Measurements from ENCODE around the gene PDE1A.
"Not testable (repeated sequence)": the region's sequence is repeated elsewhere in the genome, so short reads cannot be mapped to it uniquely, and the experiment has no call there.

The PDE1A gene

DNA sequence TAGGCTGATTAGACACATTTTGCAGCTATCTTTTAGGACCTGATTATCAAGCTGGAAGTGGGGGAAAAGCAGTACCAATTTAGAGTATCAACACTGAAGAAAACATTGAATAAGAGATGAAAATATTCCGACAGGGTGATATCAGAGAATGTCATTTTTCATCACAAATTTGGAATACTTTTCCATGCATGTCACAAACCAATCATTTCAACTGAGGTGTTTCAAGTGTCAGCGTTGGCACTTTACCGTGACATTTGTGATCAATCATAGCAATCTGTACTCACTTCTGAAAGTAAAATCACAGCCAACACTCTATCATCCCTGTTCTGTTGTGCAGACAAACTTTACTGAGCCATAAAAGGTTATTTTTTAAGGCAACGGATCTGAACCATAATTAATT is 75.4 kb downstream of the PDE1A start:
- no peak for DNase-seq

DNA sequence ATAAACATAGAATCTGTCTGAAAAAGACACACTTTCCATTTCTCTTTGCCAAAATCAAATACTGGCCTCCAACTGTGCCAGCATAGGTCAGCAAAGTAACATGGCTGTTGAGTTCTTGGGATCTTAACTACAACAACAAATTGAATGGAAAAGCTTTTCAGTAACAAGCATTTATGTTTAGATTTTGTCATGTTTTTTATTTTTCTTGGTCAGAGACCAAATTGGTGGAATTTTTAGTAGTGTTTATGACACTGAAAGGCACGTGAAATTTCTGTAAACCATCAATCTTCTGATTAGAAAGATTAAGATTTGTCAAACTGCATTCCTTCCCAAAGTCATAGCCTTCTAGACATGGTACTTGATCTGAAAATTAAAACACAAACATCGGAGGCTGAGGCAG is 77.6 kb downstream of the PDE1A start:
- DNase-seq: no peak

DNA sequence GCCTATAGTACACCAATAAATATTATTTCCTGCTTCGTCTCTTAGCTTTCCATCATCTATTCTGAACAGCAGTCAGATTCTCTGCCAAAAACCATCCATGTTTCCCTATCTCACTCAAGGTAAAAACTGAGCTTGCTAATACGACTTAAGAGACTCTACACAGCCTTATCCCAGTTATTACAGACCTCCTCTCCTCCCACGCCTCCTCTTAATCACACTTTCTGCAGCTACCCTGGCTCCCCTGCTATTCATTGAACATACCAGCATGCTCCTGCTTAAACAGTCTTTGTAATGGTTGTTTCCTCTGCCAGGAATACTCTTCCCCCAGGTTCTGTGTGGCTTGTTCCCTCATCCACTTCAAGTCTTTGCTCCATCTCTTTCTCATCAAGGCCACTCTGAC is 81.5 kb downstream of the PDE1A start:
- DNase-seq: no peak

DNA sequence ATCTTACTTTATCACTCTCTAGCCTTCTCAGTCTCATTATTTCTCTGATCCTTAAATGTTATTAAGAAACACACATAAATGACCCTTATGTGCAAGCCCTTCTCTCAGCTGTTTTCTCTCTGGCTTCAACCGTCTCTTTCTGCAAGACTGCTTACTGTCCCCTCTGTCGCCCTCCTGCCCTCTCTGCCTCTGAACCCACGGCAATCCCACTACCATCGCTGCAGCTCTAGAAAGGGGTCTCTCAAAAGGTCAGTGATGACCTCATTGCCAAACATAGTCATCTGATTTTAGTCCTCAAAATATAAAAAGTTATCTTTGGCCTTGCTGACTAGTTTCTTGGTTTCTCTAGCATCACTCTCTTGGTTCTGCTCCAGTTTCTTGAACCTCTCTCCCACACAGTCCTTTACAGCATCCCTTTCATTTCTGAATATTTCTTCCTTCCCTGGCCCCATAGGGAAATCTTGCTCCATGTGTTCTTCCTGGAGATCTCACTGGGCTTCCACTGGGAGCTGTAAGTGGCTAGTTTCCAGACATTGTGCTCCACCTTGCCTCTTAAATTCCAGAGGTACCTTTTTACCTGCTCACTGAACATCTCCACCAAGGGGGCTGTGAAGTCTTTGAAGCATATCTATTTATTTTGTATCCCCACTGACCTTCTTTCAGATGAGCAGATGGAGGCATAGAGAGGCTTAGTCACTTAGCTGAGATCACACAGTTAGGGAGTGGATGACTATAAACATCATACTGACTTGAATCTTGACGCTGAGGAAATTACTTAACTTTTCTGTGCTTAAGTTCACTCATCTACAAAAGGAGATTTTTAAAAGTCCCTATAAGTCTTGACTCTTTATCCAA is 96.2 kb downstream of the PDE1A start:
- no peak for DNase-seq

DNA sequence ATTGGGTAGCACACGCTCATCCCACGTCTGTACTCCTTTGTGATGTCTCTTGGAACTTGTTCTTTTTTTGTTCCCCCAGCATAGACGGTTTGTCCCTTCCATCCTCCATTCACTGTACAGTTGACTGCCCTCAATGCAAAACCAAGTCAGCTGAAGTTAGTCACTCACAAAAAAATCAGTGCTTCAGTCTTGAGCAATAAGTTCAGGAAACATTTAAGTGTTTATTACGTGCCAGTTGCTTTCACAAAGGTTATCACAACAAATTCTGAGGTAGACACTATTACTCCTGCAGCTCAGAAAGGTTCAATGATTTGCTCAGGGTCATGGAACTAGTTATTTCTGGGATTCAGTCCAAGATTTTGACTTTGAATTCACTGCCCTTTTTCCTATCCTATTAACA is 102.2 kb downstream of the PDE1A start:
- DNase-seq: no peak

DNA sequence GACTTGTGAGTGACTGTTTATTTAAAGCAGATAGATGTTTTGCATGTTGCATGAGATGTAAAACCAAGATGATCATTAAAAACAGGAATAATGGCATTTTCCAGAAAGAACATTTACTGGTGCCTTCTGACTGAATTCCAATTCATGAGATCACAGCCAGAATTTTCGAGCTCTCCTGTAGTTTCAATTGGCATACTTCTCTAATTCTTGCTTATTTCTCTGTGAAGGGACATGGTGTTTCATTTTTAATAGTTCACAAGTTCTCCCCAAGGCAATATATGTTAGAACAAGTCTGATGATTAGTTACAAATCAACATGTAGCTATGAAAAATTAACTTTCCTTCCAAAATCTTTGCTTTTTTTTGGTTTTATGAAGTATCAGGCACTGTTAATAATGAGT is 105.7 kb downstream of the PDE1A start:
- DNase-seq: no peak

DNA sequence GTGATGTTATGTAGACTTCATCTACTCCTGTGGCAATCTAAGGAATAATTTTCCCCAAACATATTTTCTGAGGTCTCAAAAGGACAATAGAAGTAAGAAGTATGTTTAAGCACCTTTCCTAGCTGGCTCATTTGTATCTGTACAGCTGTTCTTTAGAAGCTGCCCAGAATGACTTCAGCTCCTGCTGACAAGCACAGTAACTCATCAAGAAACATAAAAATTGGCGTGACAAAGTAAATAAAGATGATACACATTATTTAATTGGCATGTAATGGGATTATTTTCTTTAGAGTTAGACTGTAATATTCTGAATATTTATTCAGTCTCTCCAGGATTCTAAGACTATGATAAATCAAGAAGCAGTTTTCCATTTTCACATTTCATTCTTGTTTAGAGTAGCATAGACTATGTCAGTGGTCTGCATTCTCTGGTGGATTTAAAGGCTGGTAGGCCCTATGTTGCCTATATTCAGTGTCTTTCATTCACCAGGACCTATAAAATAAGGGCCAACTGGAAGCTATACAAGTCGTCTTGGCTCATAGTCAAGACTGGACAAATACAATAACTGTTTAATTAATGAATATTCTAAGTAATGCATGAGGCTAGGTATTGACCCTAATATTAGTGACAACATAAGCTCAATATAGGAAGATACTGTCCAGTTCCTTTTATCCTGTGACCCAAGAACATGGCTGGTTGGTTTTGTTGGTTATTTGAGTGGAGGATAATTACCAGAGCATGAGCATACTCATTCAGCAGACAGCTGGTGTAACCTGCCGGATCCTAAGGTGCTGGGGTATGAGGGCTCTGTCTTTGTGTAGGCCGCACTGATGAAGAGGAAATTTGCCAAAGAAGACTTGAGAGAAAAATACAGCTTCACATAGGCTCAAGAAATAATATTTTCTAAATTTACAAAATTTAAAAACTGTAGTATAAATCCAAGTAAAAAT is 107.0 kb downstream of the PDE1A start:
- no peak for DNase-seq

DNA sequence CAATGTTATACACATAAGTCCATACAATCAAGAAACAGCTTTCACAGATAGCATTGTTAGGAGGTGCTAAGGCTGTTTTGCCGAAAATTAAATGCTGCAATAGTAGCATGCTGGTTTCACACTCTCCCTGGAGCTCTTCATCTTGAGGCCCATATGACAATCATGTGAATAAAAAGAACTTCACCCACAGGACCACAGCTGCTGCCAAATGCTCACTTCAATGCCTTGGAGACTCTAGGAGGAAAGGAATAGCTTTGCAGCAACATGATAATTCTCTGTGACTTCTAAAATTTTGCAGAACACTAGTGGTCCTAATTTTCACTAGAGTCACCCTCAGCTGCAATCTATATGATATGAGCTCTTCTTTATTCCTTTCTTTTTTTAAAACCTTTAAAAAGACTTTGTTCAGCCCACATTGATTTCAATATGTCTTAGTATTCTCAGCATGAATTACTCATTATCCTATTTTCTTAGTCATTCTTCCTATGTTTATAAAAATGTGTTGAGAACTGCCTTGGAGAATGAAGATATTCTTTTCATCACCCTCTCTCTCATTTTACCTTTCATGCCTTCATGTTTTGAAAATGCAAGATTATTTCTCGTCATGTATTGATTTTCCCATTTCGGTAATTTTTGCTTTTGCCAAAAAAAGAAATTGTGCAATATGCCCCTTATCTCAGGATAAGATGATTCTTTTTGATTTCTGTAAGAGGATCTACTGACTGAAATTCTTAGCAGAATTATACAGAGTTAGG is 108.2 kb downstream of the PDE1A start:
- DNase-seq: no peak

DNA sequence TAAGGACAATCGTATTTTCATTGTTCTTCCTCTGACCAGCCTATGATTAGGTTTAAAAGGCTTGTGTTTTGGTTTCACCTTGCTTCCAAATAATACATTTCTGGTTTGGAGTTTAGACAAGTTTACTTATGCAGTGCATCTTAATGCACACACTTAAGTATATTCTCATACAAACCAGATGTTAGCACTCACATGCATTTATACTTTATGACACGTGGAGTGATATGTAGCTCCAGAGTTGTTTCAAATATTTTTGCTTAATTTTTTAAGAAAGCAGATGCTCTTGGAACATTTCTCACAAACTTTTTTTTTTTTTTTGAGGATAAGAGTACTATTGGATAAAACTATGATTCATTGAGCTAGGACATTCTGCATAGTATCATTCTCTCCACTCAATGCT is 109.9 kb downstream of the PDE1A start:
- DNase-seq: no peak

DNA sequence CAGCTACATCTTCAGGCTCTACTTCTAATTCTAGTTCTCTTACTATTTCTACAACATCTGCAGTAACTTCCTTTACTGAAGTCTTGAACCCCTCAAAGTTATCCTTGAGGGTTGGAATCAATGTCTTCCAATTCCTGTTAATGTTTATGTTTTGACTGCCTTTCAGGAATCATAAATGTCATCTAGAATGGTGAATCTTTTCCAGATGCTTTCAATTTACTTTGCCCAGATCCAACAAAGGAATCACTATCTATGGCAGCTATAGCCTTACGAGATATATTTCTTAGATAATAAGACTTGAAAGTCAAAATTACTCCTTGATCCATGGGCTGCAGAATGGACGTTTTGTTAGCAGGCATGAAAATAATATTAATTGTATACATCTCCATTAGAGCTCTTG is 123.9 kb downstream of the PDE1A start:
- DNase-seq: no peak

DNA sequence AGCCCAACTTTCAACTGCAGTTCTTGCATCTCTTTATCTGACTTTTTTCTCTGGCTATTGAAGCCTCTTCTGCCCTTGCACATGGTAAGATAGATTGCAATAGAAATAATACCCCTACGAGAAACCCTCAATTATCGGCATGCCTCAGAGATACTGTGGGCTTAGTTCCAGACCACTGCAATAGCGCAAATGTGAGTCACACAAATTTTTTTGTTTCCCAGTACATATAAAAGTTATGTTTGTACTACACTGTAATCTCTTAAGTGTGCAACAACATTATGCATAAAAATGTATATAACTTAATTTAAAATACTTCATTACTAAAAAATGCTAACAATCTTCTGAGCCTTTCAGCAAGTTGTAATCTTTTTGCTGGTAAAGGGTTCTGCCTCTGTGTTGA is 124.7 kb downstream of the PDE1A start:
- no peak for DNase-seq

DNA sequence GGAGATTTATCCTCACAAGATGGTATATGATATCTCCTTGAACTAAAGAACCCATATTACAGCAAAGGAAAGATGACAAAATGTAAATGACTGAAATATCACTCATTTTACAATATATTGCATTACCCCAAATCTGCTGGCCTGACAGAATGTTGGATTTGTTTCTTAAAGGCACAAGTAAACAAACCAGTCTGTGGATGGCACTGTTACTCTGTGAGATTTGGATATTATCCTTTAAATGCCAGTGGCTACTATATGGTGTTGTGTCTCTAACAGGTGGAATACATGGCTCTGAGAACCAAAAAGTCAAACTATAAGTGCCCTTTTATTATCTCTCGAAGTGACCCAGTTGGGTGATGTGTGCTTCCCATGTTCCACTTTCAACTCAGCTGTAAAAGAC is 125.7 kb downstream of the PDE1A start:
- no peak for DNase-seq

DNA sequence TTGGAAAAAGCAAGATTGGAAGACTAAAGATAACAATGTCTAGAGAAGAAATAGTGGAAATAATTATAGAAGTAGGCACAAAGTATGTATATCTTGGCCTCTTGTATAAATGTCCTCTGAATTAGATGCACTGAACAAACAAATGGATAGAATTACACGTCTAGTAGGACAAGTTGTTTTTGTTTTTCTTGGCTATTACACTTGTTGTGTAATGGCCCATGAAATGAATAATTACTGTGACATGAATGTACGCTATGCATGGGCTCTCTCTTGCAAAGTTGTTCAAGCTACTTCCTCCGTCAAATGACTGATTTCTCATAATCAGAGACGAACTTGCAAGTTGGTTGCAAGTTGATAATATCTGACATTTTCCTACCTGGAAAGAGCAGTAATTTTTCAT is 126.2 kb downstream of the PDE1A start:
- DNase-seq: no peak

DNA sequence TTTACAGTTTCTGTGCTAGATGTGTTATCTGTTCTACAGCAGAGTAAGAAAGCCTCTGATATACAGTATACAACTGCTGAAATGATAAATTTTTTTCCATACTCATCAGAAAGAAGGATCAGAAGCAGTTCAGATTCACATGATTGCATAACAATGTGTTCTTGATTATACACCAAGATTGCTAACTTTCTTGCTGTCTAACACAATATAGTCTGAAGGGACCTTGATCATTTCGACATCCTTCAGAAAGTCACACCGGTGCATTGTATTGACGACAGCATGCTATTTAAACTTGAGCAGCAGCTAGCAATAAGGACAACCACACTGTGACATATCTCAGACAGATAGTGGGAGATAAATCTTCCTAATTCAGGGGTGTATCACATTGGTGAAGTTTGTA is 127.2 kb downstream of the PDE1A start:
- no peak for DNase-seq

DNA sequence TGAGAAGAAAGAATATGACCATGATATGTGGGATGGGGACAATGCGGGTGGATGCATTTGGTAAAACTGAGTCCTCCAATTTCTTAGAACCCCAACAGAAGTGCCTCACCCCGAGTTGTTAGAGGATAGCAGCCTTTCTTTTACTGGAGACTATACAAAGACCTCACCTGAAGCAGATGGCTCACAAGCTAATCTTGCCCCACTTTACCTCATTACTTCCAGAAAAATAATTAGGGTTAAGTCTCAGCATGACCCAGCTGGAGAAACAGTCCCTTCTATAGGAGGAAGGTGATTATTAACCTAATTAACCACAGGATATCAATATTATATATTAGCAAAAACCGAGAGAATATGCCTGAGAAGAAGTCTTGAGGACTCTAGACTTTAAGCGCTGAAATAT is 128.4 kb downstream of the PDE1A start:
- no peak for DNase-seq

DNA sequence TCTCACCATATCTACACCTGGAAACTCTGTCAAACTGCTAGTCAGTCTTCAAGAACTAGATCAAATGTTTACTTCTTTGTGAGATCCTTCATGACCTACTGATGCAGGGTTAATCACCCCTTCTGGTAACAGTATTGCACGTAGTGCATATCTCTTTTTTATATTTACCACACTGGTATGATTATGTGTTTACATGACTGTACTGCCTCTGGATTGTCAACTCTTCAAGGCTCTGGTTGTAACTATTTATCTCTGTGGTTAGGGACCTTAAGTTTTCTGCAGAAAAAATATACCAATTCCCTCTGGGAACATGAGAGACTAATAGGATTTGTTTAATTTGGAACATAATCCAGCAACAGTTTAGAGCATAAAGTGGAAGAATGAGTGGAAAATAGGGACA is 135.5 kb downstream of the PDE1A start:
- no peak for DNase-seq

DNA sequence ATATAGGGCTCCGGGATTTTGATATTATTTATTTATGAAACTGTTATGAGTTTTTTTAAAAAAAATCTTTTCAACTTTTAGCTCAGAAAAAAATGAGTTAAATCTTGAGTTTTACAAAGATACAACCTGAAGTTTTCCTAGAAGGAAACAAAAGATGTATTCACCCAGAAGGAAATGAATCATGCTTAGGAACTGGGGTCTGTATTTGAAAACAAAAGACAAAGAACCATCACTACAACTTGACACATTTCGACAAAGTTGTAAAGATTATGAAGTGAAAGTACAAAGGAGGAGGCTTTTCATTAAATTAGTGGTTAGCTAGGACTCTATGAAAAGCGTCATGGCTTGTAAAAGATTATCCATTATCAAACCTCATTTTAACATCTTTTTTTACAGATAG is 143.3 kb downstream of the PDE1A start:
- no peak for DNase-seq

DNA sequence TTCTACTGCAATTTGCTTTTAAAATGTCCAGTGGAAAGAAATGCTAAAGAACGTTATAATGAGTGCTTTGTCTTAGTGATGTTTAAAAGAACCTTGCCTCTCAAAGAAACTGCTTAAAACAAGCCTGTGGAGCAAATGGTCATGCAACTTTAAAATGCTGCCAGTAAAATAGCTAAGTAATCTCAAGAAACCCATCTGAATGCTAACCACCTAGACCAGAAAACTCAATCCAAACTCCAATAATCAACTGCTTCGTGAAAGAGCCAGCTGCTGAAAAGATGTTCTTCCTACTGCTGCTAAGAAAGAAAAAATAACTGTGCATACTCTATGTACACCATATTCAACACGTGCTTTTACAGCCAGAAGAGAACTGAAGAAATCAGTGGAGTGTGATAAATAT is 145.6 kb downstream of the PDE1A start:
- no peak for DNase-seq

DNA sequence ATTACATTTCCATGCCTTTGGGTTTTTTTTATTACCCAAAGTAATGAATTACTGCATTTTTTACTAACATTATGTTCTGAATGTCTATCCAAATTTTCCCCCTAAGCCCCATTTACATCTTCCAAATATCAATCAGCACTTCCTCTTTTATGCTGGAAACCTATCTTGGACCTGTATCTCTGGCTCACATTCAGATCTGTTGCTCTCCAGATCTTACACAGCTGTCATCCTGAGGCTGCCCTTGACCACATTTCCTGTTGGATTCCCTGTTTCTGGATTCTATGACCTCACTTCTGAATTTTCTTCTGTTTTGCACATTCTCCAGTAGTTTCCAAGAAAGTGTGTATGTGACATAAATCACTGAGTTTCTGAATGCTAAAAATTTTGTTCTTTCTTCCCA is 146.7 kb downstream of the PDE1A start:
- DNase-seq: no peak

DNA sequence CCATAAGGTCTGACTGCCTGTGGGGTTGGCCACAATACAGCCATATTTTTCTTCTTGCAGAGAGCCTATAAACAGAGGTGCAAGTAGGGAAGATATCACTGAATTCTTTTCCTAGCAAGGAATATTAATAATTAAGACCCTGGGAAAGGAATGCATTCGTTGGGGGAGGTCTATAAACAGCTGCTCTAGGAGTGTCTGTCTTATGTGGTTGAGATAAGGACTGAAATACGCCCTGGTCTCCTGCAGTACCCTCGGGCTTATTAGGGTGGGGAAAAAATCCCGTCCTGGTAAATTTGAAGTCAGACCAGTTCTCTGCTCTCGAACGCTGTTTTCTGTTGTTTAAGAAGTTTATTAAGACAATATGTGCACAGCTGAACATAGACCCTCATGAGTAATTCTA is 150.2 kb downstream of the PDE1A start:
- DNase-seq: not testable (repeated sequence)

DNA sequence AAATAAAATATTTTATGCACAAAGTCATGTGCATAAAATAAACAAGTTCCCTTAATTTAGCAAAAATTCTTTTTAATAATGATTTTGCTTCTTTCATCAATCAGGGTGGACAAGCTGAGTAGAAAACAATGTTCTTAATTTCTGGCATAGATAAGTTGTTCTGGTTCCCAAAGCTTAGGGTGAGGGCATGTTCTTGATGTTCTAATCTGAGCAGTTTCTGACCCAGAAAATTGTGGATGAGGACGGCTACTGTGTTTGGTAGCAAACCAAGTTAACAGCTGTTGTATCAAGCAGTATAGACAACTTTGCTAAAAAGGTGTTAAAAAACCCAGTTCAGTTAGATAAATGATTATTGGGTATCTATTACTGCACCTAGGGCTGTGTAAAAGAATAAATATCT is 158.9 kb downstream of the PDE1A start:
- DNase-seq: no peak

DNA sequence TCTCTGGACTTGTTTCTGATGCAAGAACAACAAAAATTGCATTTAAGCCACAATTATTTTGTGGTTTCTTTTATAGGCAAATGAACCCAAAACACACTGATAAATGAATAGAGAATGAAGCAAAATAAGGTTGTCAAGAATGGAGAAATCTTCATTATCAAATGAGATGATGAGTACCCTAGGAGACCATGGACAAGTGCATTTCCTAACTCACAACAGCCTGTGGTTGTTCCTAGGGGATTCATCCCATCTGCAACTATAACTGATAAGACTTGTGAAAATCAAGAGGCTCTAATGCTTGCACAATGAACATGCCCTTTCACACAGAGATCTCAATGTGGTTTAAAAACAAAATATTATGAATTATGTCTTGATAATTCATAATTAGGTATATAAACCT is 159.9 kb downstream of the PDE1A start:
- DNase-seq: no peak

DNA sequence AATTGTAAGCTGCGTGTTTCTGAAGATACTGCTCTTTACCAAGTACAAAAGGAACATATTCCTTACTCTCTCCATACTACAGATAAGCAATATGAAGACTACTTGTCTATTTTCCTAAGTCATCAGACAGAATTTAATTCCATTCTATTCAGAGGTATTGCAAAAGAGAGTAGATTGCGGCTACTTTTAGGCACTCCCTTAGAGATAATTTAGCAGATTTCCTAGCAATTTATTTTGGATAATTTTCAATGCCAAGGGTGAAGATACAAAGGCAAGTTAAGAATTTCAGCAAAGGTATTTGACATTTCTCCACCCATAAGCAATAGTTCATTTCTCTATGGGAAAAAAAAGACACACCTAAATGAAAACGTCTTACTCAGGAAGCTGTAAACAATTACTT is 161.1 kb downstream of the PDE1A start:
- DNase-seq: no peak

Measured in inflammatory macrophage treated with lipopolysaccharide for 4 hours (primary cell).